NCI-H146 treated with DMSO at 0.1 percent for 48 hours (cell line): Measurements from ENCODE around the gene THRA.
A peak's percentile ranks its signal among the peaks of the same experiment; 100 is the strongest.

Experiments
- DNase-seq: peaks from one replicate; lab custom pipeline; 2025; ENCODE audit not compliant: unreplicated experiment; lab: John Stamatoyannopoulos, UW

The THRA gene

DNA sequence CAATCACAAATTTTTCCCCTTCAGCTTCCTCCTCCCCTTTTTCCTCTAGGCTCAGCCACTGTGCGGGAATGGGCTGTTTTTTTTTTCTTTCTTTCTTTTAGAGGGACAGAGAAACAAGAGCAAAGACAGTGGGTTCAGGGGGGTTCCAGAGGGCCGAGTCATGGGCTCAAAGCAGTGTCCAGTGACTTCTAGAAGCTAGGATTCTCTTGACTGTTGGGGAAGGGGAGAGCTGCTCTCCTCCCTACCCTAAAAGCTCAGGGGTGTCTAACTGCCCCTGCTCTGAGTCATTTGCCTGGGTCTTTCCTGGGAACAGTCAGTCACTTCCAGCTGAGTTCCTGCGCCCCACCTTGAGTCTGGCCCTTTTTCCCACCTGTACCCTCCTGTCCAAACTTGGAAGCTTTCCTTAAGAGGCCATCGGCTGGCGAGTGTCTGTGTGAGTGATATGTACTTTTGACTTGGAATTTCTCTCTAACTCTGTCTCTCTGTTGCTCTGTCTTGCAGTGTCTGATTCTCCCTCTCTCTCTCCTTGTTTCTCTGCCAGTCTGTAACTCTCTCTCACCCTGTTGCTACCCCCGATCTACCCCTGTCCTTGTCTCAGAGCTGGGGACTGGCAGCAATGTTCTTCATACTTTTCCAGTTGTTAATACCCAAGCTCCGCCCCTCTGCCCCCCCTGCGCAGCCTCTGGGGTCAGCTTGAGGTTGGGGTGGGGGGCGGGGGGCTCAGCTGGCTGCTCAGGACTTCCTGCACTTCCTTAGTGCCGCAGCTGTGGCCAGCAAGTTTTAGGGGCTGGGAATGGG lies 2.4 kb downstream of the THRA start:
- DNase-seq, result no peak

DNA sequence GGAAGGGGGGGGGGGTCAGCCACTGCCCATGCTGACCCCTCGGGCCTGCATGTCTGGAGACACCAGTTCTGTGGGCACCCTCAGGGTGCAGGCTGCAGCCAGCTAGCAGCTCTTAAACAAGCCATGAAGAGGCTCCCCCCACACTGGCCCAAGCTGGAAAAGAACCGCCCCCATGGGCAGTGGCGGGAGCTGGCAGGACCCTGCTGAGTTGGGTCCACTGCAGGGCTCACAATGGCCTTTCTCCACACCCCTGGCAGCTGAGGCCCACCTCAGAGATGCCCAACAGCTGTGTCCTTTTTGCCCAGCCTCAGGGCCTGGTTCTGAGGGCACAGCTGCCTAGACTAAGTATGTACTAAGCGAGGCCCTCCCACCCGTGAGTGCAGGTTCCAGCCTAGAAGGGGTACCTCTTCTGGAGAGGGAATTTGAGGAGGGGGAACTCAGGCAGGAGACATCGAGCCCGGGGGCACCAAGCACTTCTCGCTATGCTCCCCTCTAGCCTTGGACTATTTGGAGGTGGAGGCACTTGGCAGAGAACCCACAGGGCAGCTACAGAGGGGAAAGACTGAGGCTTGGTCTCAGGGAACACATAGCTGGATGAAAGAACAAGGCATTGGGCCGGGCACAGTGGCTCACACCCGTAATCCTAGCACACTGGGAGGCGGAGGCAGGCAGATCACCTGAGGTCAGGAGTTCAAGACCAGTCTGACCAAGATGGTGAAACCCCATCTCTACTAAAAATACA lies 3.2 kb downstream of the THRA start:
- no peak for DNase-seq

DNA sequence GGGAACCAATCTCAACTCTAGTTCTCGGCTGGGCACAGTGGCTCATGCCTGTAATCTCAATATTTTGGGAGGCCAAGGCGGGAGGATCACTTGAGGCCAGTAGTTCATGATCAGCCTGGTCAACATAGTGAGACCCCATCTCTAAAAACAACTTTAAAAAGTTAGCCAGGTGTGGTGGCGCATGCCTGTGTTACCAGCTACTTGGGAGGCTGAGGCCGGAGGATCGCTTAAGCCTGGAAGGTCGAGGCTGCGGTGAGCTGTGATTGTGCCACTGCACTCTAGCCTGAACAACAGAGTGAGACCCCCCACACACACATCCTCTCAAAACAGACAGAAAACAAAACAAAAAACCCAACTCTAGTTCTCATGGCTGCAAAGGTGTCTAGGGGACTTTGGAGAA lies 4.9 kb downstream of the THRA start:
- no peak for DNase-seq

DNA sequence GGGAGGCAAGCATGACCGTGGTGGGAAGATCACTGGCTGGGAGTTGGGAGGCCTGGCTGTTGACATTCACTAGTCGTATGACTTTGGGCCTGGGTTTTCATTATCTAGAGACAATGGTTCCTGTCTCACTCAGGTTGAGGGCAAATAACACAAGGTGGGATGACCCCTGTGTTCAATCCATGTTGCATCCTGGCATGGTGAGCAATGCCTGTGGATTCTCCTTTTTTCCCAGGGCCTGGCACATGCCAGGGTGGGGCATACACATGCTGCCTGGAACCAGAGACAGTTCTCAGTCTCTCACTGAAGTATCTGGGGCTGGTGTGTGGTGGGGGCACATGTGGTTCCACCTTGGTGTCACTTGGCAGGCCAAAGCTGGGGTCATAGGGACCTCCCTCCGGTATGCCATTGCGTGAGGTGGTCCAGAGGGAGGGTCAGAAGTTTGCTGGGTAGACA lies 5.4 kb downstream of the THRA start:
- no peak for DNase-seq

DNA sequence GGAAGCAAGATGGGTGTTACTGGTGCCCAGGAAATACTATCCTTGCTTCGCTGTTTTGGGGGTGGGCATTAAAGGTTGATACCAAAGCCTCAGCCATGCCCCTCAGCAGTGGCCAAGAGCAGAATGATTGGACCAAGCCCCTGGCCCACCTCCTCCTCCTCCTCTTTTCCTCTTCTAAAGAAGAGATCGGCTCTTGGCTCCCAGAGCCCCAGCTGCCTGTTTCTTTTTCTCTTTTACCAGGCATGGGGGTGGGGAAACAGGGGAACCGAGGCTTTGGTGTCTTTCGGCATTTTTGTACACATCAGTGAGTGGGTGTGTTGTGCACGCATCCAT lies 5.8 kb downstream of the THRA start:
- DNase-seq, result no peak

DNA sequence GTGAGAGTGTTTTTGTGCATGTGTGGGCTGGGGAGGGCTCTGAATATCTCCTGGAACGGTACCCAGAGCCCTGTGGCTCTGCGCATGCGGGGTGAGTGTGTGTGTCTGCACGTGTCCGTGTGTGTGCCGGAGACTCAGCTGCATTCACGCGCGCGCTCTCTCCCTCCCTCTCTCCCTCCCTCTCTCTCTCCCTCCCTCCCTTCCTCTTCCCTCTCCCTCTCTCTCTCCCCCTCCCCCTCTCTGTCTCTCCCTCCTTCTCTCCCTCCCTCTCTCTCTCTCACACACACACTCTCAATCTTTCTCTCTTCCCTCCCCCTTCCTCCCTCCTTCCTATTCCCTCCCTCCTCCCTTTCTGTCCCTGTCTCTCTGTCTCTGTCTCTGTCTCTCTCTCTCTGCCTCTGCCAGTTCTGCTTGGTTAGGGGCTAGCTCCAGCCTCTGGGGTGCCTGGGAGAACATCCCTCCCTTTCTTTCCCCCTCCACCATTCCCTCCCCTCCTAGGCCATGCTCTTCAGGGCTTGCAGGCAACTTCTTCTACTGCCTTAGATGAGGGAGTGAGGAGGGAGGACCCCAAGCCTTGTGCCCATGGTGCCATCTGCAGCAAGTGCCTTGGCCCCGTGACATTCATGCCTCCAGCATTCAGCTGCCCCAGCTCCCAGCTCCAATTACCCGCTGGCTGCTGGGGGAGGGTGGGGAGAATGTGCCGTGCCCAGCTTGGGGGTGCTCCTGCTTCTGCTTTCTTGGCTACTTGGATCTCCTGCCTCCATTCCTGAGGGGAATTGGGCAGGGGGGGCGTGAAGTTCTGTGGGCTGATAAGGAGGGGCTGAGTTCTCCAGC lies 6.4 kb downstream of the THRA start:
- DNase-seq, result peak; percentile 26

DNA sequence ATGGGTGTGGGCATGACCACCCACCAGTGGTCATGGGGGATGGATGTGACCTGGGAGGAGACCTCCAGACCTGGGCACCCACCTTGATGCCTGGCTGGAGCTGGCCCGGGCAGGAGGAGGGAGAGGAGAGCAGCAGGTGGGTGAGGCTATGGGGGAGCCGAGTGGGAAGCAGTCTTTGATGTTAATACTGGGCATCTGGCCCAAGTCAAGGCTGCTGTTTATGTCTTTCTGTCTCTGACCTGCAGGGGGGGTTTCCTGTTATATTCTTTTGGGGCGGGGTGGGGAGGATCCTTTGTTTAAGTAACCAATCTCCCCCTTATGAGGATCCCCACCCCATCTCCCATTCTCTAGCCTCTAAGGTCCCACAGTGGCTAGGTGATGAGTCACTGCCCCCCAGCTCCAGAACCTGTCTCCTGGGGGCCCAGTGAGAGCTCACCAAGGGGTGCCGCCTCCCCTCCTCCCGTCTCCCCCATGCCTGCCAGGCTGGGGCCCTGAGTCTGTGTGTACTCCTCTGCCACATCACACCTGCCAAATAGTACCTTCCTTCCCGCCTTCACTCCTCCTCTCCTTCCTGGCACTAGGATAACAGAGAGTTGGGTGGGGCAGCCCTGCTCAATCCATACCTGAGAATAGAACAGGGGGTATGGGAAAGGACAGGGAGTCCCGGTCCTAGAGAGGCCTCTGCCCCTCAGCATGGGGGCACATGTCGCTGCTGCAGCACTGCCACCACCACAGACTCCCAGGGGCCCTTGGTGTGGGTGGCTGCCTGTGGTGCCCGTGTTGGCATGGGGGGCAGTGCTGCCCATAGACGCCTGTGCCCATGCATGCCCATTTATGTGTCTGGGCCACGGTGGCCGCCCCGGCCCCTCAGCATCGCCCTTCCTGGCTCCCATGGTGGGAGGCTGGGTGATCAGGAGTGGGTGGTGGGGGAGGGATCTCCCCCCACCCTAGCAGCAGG lies 7.3 kb downstream of the THRA start:
- no peak for DNase-seq

DNA sequence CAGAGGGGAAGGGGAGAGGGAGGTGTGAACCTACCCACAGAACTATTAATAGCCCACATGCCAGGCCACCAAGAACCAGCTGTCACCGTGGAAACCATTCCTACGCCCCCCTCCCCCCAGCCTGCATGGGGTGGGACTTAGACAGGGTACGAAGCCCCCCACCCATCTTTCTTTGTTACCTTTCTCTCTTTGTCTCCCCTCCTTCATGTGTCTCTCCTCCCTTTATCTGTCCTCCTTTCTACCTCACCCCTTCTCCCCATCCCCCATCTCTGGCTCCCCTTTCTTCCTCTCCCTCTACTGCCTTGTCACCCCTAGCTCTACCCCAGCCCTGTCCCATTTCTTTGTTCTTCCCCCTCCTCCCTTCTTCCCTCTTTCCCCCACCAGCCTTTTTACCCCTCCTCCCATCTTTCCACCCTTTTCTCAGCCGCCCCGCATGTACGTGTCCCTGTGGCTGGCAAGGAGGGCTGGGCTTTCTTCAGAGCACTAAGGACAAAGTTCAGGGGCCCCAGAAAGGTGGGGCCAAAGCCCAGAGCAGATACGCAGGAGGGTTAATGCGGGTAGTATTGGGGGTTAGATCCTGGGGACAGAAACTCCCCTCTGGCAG lies 8.0 kb downstream of the THRA start:
- DNase-seq, result no peak

DNA sequence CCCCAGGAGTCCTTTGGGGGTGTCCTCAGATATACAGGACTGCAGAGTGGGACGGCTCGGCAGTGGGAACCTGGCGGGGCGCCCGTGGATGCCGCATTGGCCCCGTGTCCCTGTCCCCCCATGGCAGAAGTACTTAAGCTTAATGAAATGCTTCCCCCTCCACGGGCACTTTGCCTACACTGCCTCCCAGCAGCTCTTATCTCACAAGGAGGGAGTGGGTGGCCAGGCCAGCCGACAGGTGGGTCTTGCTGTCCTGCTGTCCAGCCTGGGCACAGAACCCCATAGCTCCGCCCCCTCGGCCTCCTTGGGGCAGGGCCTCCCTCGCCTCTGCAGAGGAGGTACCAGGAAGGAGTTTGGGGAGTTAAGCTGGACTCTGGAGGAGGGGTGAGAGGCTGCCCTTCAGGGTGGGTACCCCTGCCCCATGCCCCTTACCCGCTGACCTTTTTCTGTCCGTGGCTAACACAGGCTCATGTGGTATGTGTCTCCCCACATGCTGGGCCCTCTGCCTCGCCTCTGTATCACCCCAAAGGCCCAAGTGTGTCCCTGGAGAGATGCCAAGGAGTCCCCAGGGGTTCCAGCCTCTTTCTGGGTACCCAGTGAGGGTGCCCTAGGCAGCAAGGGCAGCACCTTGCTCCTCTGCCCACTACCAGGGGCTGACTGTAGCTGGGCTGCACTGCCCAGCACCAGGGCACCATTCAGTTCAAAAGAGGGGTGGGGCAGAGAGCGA lies 8.7 kb downstream of the THRA start:
- DNase-seq, result no peak

DNA sequence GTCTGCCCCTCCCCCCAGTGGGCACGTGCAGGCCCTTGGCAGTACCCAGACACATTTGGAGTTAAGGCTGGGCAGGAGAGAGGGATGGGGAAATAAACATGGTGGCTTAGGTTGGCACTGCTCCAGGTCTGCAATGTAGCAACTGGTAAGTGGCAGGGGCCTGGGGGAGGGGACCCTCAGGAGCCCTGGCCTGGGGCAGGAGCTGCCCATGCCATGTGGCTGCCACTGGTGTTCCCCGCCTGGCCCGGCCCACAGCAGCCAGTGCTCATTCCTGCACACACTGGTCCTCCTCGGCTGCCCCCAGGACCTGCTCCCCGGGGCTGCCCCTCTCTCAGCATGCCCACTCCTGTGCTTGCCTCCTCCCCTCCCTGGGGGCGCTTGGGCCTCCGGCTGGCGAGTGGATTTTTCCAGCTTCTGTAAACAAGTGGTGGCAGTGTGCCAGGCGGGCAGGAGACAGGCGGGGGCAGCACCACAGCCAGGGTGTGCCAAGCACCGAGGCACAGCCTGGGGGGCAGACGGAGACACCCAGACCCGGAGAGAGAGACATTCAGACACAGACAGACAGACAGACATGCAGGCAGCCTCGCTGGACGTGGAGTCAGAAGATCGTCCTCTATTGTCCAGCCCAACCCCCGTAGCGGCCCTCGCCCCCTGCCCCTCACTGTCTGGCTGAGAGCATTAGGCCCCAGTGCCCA lies 9.4 kb downstream of the THRA start:
- no peak for DNase-seq

DNA sequence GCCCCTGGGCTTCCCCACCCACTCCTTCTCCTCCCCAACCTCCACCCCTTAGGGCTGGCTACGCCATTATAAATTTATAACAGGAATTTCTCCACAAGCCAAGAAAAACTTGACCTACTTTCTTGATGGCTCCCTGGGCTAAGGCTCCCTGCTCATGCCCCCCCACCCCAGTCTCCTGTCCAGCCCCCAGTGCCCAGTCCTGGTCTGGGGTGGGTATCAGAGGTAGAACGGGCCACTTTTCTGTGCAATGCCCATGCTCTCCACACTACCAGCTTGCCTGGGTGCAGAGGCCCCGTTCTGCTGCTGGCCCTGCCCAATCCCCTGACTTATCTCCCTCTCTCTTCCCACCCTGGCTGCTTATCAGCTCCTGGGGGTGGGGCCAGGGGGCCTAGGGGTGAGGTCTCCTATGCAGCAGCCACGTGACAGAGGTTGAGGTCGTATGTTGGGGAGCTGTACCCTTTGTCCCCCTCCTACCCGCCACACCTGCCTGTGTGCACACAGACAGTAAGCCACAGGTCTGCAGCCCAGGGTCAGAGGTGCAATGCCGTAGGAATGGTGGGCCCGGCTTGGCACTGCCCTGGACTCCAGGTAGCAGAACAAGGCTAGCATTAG lies 10.1 kb downstream of the THRA start:
- DNase-seq, result no peak

DNA sequence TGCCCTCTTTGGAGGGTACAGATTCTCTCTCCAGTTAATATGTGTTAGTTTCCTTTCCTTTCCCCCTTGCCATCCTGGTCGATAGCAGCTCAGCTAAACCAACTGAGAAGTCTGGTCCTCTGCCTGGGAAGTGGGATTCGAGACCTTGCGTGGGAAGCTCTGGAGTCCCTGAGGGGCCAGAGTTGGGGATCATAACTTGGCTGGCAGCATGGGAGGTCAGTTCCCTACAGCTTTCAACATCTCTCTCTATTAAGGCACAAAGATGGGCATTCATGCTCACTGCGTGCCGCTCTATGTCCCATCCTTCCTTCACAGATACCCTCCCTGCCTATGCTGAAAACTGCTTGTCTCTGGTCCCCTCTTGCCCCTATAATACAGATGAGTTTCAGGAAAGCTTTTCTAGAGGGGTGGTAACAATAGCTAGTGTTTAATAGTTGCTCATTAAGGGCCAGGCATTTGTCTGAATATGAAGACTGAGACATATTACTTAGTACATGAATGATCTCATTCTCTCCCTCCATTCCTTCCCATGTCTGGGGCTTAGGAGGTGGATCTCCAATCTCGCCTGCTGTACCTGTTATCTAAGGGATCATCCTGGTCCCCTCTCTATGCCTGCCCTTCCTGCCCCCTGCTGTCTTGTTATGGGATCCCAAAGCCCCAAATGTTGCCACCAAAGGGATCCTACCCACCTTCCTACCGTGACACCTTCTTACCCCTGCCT lies 10.8 kb downstream of the THRA start:
- DNase-seq, result no peak

DNA sequence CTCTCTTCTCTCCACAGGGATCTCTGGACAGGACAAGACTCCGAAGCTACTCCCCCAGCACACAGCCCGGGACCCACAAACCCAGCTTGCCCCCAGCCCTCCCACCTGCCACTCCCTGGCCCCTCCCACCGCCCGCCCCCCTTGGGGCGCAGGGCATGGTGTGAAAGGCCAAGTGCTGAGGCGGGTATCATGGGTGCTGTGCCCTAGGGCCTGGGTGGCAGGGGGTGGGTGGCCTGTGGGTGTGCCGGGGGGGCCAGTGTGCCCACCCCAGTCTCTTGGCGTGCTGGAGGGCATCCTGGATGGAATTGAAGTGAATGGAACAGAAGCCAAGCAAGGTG lies 11.4 kb downstream of the THRA start:
- no peak for DNase-seq

DNA sequence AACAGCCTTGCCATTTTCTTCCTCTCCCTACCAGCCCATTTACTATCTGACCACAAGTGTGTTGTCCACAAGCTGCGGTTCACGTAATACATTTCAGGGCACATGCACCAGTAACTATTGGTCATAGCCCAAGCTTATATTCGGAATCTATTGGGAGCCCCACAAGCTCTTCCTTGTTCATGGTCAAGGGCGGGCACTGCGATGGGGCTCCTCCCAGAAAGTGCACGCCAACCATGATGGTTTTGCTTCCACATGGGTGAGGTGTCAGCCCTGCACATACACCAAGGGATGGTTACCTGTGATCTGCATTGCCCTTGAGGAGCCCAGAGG lies 12.1 kb downstream of the THRA start:
- DNase-seq, result no peak

DNA sequence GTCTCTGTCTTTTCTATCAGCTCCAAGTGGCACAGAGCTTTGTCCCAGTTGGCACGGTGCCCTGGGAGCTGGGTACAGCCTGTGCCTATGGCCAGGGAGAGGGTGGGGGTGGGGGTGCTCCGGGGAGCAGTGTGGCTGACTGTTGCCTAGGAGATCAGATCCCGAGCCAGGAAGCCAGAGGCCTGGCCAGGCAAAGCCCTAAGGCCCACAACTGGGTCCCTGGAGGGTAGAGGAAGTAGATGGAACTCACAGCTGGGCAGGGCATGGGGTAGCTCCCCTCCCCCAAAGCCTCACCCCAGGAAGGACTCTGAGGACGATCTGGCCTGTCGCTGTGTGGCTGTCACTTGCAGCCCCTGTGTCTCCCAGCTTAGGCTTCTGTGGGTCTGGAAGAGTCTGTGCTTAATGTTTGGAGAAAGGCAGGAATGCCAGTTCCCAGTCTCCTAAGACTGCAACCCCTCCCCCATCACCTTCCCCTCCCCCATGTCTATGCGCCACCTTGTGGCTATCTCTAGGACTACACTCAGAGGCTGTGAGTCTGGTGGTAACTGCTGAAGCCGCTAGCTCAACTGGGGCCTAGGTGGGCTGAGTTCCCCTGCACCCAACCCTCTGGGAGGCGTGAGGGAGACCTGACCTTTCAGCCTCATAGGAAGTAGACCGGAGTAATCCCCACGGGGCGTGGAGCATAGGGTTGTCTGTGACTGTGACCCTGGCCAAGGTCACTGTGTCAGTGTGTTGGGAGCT lies 12.6 kb downstream of the THRA start:
- DNase-seq, result no peak

DNA sequence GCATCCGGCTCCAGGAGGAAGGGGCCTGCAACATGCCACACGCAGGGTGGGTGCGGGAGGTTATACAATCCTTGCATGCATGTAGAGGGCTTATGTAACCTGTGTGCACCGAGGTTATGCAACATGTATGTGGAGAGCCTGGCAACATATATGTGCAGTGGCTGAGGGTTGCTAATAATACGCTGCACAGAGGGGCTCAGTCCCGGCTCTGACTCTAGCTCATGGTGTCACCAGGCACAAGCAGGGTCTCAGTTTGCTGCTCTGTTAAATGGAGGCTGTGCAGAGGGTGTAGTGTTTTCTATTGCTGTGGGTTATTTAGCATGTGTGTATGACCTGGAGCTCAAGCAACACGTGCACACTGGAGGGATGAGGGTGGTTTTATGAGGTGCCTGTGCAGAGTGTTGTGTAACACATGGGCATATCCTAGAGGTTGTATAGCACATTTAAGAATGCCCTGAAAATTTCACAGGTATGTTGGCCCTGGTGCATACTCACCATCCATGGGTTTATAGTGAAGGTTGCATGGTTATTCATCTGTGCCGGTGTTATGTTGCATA lies 13.3 kb downstream of the THRA start:
- DNase-seq, result no peak

DNA sequence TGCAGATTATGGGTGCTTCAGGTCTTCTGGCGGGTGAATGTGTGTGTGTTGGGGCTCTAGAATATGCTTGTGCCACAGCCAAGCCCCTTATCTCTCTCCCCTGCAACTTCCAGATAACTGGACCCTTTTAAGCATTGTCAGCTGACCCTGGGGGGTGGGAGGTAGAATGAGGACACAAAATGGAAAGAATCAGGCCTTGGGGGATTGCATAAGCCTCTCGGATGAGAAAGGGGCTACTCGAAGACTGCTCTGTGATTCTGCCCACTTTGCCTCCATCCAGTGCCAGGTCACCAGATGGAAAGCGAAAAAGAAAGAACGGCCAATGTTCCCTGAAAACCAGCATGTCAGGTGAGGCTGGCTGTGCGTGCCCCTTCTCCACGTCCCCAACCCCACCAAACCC lies 13.8 kb downstream of the THRA start:
- DNase-seq, result no peak
